K562 (cell line): ENCODE results near the gene HNF4A. TPM values are rescaled to one million over a fixed set of nuclear protein-coding genes. Genes with fewer than 3 reads are reported as not detected.
"Not testable (repeated sequence)": the region's sequence is repeated elsewhere in the genome, so short reads cannot be mapped to it uniquely, and the experiment has no call there.

Experiments
- ATAC-seq: fragments of 200-7000 bp; cut with Tn5 transposase; 3 replicates; pipeline ENCODE4 v1.9.1; 2020; ENCODE audit warnings: moderate library complexity
- BruUV-seq: library from RNA; stranded (reverse); fragments of 400-500 nt; replicated peaks from 2 replicates; lab custom pipeline; 2021; lab: Mats Ljungman, UMichigan
- CTCF ChIA-PET: fragments of 300-600 bp; formaldehyde crosslinking; extraction: SDS; loops from one replicate; lab custom pipeline; 2021; ENCODE audit warnings: low intra/inter-chr PET ratio; lab: Yijun Ruan, JAX
- POLR2A ChIA-PET: fragments of 300-600, 350-650 bp; sonication (Branson Sonifier 250); formaldehyde crosslinking; extraction: SDS; loops from one replicate; lab custom pipeline; 2021; ENCODE audit warnings: antibody characterized with exemption, inconsistent platforms; lab: Yijun Ruan, JAX
- DNase-seq, 4 experiments: peaks; one replicate each; pipeline versions ENCODE4 v3.0.0 to v3.0.0-alpha.2; 2011 to 2018; ENCODE audit warnings: low spot score in 3 of 4, mixed read lengths in 3 of 4; ENCODE audit errors: extremely low read depth in 1 of 4
- FAIRE-seq: peaks from 2 replicates; lab custom pipeline; 2011; peaks lifted over from hg19 to GRCh38; lab: Jason Lieb, UNC
- H2AFZ ChIP-seq: 2 replicates; pipeline ENCODE4 v1.6.0; 2011; ENCODE audit warnings: low read depth, low read length, control low read depth, inconsistent platforms
- H3K27ac ChIP-seq: fragments of 200-600 bp; 3 replicates; pipeline ENCODE4 v1.8.0; 2011; ENCODE audit warnings: low read depth, mild to moderate bottlenecking, control low read depth, inconsistent platforms, low read length, moderate library complexity, mixed read lengths; ENCODE audit errors: extremely low read depth
- H3K27me3 ChIP-seq, 2 experiments: fragments of 300-600 bp in 1 of 2; 2 replicates in 1 of 2; 3 replicates in 1 of 2; pipeline versions ENCODE4 v1.6.0 to v1.8.0; 2011; ENCODE audit warnings: inconsistent platforms in 2 of 2, low read length in 2 of 2, mild to moderate bottlenecking in 1 of 2, mixed read lengths in 1 of 2, moderate library complexity in 1 of 2; ENCODE audit not compliant: control insufficient read depth in 2 of 2, insufficient read depth in 2 of 2
- H3K36me3 ChIP-seq: fragments of 300-600 bp; 3 replicates; pipeline ENCODE4 v1.8.0; 2011; ENCODE audit warnings: mild to moderate bottlenecking, low read length, inconsistent platforms; ENCODE audit not compliant: control insufficient read depth, insufficient read depth
- H3K4me1 ChIP-seq, 2 experiments: fragments of 200-600 bp in 1 of 2; replicated peaks in 1 of 2; 2 replicates in 1 of 2; 3 replicates in 1 of 2; pipeline versions ENCODE4 v1.5.1 to v1.8.0; 2011; ENCODE audit warnings: inconsistent platforms in 2 of 2, low read length in 2 of 2, mild to moderate bottlenecking in 1 of 2, mixed read lengths in 1 of 2, moderate library complexity in 1 of 2; ENCODE audit not compliant: control insufficient read depth in 2 of 2, insufficient read depth in 2 of 2
- H3K4me2 ChIP-seq: 2 replicates; pipeline ENCODE4 v1.6.1; 2011; ENCODE audit warnings: low read length, control low read depth, inconsistent platforms, mixed read lengths; ENCODE audit not compliant: insufficient read depth
- H3K4me3 ChIP-seq: fragments of 200-600 bp; sonication (generic), shearing (Covaris generic); 2 replicates; pipeline ENCODE4 v1.5.1; 2016; ENCODE audit warnings: control low read depth, inconsistent platforms
- H3K79me2 ChIP-seq: fragments of 200-600 bp; 3 replicates; pipeline ENCODE4 v1.8.0; 2011; ENCODE audit warnings: low read length, inconsistent platforms; ENCODE audit not compliant: control insufficient read depth, insufficient read depth
- H3K9ac ChIP-seq, 2 experiments: 2 replicates each; pipeline versions ENCODE4 v1.6.0 to v1.6.1; 2011; ENCODE audit warnings: low read depth in 2 of 2, low read length in 2 of 2, control low read depth in 1 of 2, inconsistent platforms in 1 of 2, mild to moderate bottlenecking in 1 of 2, mixed read lengths in 1 of 2; ENCODE audit not compliant: insufficient read depth in 1 of 2
- H3K9me1 ChIP-seq: one replicate; pipeline ENCODE4 v1.6.0; 2011; ENCODE audit warnings: inconsistent platforms, mild to moderate bottlenecking, low read length, moderate library complexity; ENCODE audit not compliant: control insufficient read depth, insufficient read depth
- H3K9me3 ChIP-seq: replicated peaks from 2 replicates; pipeline ENCODE4 v1.5.1; 2011; ENCODE audit warnings: low read depth, low read length, inconsistent platforms; ENCODE audit not compliant: control insufficient read depth, insufficient read depth
- H4K20me1 ChIP-seq: replicated peaks from 2 replicates; pipeline ENCODE4 v1.6.1; 2011; ENCODE audit warnings: low read length, inconsistent platforms, mixed read lengths; ENCODE audit not compliant: control insufficient read depth, insufficient read depth
- BCOR ChIP-seq: fragments of 450-650 bp; IDR thresholded peaks from 2 replicates; pipeline ENCODE4 v1.6.1; 2016
- KDM1A ChIP-seq, 2 experiments: fragments of 450-650 bp; IDR thresholded peaks; 2 replicates each; pipeline ENCODE4 v1.6.1; 2016; ENCODE audit warnings: mild to moderate bottlenecking in 2 of 2
- NFIC ChIP-seq: fragments of 450-650 bp; IDR thresholded peaks from 2 replicates; pipeline ENCODE4 v1.6.1; 2017; ENCODE audit warnings: mild to moderate bottlenecking, inconsistent platforms
- PHF21A ChIP-seq: fragments of 450-650 bp; IDR thresholded peaks from 2 replicates; pipeline ENCODE4 v1.6.1; 2017; ENCODE audit warnings: low read depth, borderline replicate concordance
- RBM25 ChIP-seq: fragments of 200-400 bp; formaldehyde crosslinking; IDR thresholded peaks from 2 replicates; pipeline ENCODE4 v1.6.1; 2018; ENCODE audit warnings: low read length, low read depth, moderate library complexity; ENCODE audit not compliant: severe bottlenecking
- TCF7L2 ChIP-seq: fragments of 150-350 bp; IDR thresholded peaks from 2 replicates; pipeline ENCODE4 v1.6.1; 2016; ENCODE audit warnings: low read depth, mild to moderate bottlenecking, low read length, moderate library complexity
- ZNF583 ChIP-seq: fragments of 250-450 bp; sonication (Bioruptor Pico); IDR thresholded peaks from 2 replicates; pipeline ENCODE4 v1.4.0; 2020
- WGBS: fragments of 100-300 bp; shearing (Covaris generic); methylation state at CpG from one replicate; pipeline ENCODE4 v1.1.6; 2016; ENCODE audit warnings: low coverage, mixed read lengths; ENCODE audit not compliant: insufficient coverage; ENCODE audit errors: missing lambda C conversion rate; 5-methylcytosine and 5-hydroxymethylcytosine counted together
- in situ Hi-C: fragments of 300-500 bp; cut with MboI; formaldehyde crosslinking; loops from 4 replicates; pipeline ENCODE4 v1.15.0; 2018; ENCODE audit warnings: inconsistent platforms, mixed read lengths
- intact Hi-C: fragments of 100-400 bp; cut with micrococcal nuclease; formaldehyde crosslinking; loops from 2 replicates; pipeline ENCODE4 v1.14.2; 2022
- polyA plus RNA-seq, 8 experiments: library from polyadenylated mRNA; depleted of rRNA in 4 of 8; stranded (reverse) in 5 of 8; unstranded in 3 of 8; fragments of >200 nt; fragmentation: Nextera tagmentation in 2 of 8; fragmentation: Illumina TruSeq in 1 of 8; extraction: Ambion mirVana in 2 of 8; extraction: Trizol in 1 of 8; gene quantifications; 2 replicates each; pipeline versions ENCODE4 v1.2.1 to v1.2.3, GENCODE V29; 2011 to 2014; ENCODE audit warnings: inconsistent platforms in 1 of 8, missing spikeins in 1 of 8
- total RNA-seq, 7 experiments: library from RNA; depleted of rRNA in 6 of 7; stranded (reverse); fragments of >200 nt in 6 of 7; fragmentation: Illumina TruSeq in 2 of 7; extraction: Trizol in 2 of 7; gene quantifications; 2 replicates each; pipeline versions ENCODE4 v1.2.1 to v1.2.3, GENCODE V29; 2011 to 2021; ENCODE audit warnings: low replicate concordance in 1 of 7

Gene HNF4A
- total and polyA plus RNA-seq, 9 of the 15 experiments (the other 6 are each of a cell fraction or from before 2014, with no cell fraction given), result 0.03 to 0.27 (median 0.08) TPM; not detected in 5

- H3K27ac ChIP-seq, intact Hi-C loops, H3K9me3 ChIP-seq, FAIRE-seq, H4K20me1 ChIP-seq, H3K36me3 ChIP-seq, DNase-seq, H3K4me3 ChIP-seq, H3K9me1 ChIP-seq, H3K9ac ChIP-seq, ATAC-seq, in situ Hi-C loops, H3K4me1 ChIP-seq, H2AFZ ChIP-seq, H3K79me2 ChIP-seq, BruUV-seq, H3K4me2 ChIP-seq, CTCF ChIA-PET: not testable (repeated sequence)
- POLR2A ChIA-PET, result interaction anchor here (0.6 kb wide), 2 partner anchors 31 to 128 kb away, joined by 3 to 4 read pairs; no protein-coding TSS in a partner anchor
- TF ChIP-seq NFIC, result peak; percentile 51
- peaks cover 9 to 39% of the 10 kb centered on the region in 2 experiments for H3K27me3 ChIP-seq
- 9% methylated on average over 5 of the region's 7 CpGs for WGBS
Observed at GRCh38 chr20:44327748-44328147, 27.8 kb upstream of the HNF4A start.

- Histone ChIP-seq H3K4me2 (no peak overlapping the region), H3K79me2 (no peaks in the 10 kb centered on the region), H3K9ac (no peak overlapping the region), H3K36me3 (no peaks in the 10 kb centered on the region), H3K4me1 (peaks cover 0 to 5% of the 10 kb centered on the region in 2 experiments; a peak in 1 of 5 replicates), H3K9me1 (no peaks in the 10 kb centered on the region), H3K4me3 (no peak overlapping the region), H3K9me3 (no peaks in the 10 kb centered on the region), H2AFZ (no peak overlapping the region), H4K20me1 (0 out of 2 replicates have a peak, but pooled peaks cover 4% of the 10 kb centered on the region), H3K27me3 (peaks cover 9 to 39% of the 10 kb centered on the region in 2 experiments), H3K27ac (no peak overlapping the region)
- WGBS, result 0% methylated on average over 4 of the region's 4 CpGs
- CTCF ChIA-PET, result no interaction called here
- DNase-seq, result peak in 1 of 4 experiments; percentile 5
- no TSS peak for BruUV-seq
- intact Hi-C loops, result no loop called here
- no peak for ATAC-seq
- TF ChIP-seq ZNF583 (CRISPR knock-in tag) (no peak), TCF7L2 (no peak), KDM1A (IDR thresholded peaks at IDR 0.05) (0 out of 4 replicates have a peak, but pooled peaks have one; percentile 33 to 34), BCOR (peak; percentile 84), PHF21A (no peak), RBM25 (peak; percentile 30)
- in situ Hi-C loops, result no loop called here
- FAIRE-seq, result no peak
- POLR2A ChIA-PET, result interaction anchor here (0.6 kb wide), 1 partner anchor 128 kb away, joined by 3 read pairs; no protein-coding TSS in a partner anchor
Observed at GRCh38 chr20:44328428-44328827, 27.1 kb upstream of the HNF4A start.
